Measurements from ENCODE around the gene EFTUD2.

EFTUD2 gene

GRCh38 chr17:44925731-44926697, 26.8 kb upstream of the EFTUD2 start:
- DNase-seq (ENCODE audit: low spot score) = no peak

- DNase-seq (ENCODE audit: low spot score) = no peak
Observed at GRCh38 chr17:44924107-44924544, 24.9 kb upstream of the EFTUD2 start.

GRCh38 chr17:44922746-44923470, 23.7 kb upstream of the EFTUD2 start:
- no peak for DNase-seq (ENCODE audit: low spot score)

- no peak for DNase-seq (ENCODE audit: low spot score)
Observed at GRCh38 chr17:44922136-44922535, 22.9 kb upstream of the EFTUD2 start.

GRCh38 chr17:44921122-44921882, 22.1 kb upstream of the EFTUD2 start:
- no peak for DNase-seq (ENCODE audit: low spot score)

- DNase-seq (ENCODE audit: low spot score) = no peak
Observed at GRCh38 chr17:44920565-44920940, 21.3 kb upstream of the EFTUD2 start.

- DNase-seq (ENCODE audit: low spot score) = peak; percentile 71
Observed at GRCh38 chr17:44919885-44920564, 20.8 kb upstream of the EFTUD2 start.

GRCh38 chr17:44919411-44919810, 20.2 kb upstream of the EFTUD2 start:
- DNase-seq (ENCODE audit: low spot score) = no peak

GRCh38 chr17:44918006-44918405, 18.8 kb upstream of the EFTUD2 start:
- no peak for DNase-seq (ENCODE audit: low spot score)

GRCh38 chr17:44917456-44917855, 18.2 kb upstream of the EFTUD2 start:
- no peak for DNase-seq (ENCODE audit: low spot score)

- DNase-seq (ENCODE audit: low spot score) = no peak
Observed at GRCh38 chr17:44916781-44917241, 17.6 kb upstream of the EFTUD2 start.

GRCh38 chr17:44915862-44916780, 16.9 kb upstream of the EFTUD2 start:
- no peak for DNase-seq (ENCODE audit: low spot score)

GRCh38 chr17:44915321-44915726, 16.1 kb upstream of the EFTUD2 start, which contains the start of gene GFAP:
TSS of gene GFAP (minus strand) at chr17:44915500. CDS start at chr17:44915486, 14 bp downstream.
- no peak for DNase-seq (ENCODE audit: low spot score)

GRCh38 chr17:44914698-44915271, 15.5 kb upstream of the EFTUD2 start:
- DNase-seq (ENCODE audit: low spot score) = no peak

- no peak for DNase-seq (ENCODE audit: low spot score)
Observed at GRCh38 chr17:44914148-44914547, 14.9 kb upstream of the EFTUD2 start.

- DNase-seq (ENCODE audit: low spot score) = no peak
Observed at GRCh38 chr17:44913676-44914075, 14.4 kb upstream of the EFTUD2 start.

- no peak for DNase-seq (ENCODE audit: low spot score)
Observed at GRCh38 chr17:44912763-44913544, 13.7 kb upstream of the EFTUD2 start.

- peak; percentile 54 for DNase-seq (ENCODE audit: low spot score)
Observed at GRCh38 chr17:44911133-44912001, 12.1 kb upstream of the EFTUD2 start.

Measured in germinal center (tissue), 1 donor.